Measurements from ENCODE around the gene DNM1. TPM values are rescaled to one million over a fixed set of nuclear protein-coding genes. Genes with fewer than 3 reads are reported as not detected.

The DNM1 gene
- total RNA-seq, 2 donors from 2014 or later = 13.0 to 29.0 TPM

- intact Hi-C loops (cut with DNase I) = no loop called here
- no peaks in the 10 kb centered on the region for H3K27me3 ChIP-seq
Observed at GRCh38 chr9:128216781-128217553, 13.8 kb downstream of the DNM1 start.

GRCh38 chr9:128218172-128218517 is 15.0 kb downstream of the DNM1 start:
- intact Hi-C loops (cut with DNase I) = no loop called here
- no peak overlapping the region for H3K4me3 ChIP-seq
- H3K4me1 ChIP-seq = peaks cover 33% of the 10 kb centered on the region
- H3K27me3 ChIP-seq = no peaks in the 10 kb centered on the region
- no peak for DNase-seq
- peak overlapping the region; percentile 13 to 67 (median 56) for H3K27ac ChIP-seq
- WGBS, 2 donors = 39 to 46% methylated on average over 3 to 11 of the region's 11 CpGs
- ATAC-seq = no peak
- H3K36me3 ChIP-seq (replicated peaks in 1 of 2; ENCODE audit: insufficient read depth in 1 of 2, low read depth in 2 of 2) = no peaks in the 10 kb centered on the region
- H3K9me3 ChIP-seq = no peaks in the 10 kb centered on the region
- no peak for TF ChIP-seq POLR2A (IDR thresholded peaks at IDR 0.05)
- TF ChIP-seq, protein P1, sequence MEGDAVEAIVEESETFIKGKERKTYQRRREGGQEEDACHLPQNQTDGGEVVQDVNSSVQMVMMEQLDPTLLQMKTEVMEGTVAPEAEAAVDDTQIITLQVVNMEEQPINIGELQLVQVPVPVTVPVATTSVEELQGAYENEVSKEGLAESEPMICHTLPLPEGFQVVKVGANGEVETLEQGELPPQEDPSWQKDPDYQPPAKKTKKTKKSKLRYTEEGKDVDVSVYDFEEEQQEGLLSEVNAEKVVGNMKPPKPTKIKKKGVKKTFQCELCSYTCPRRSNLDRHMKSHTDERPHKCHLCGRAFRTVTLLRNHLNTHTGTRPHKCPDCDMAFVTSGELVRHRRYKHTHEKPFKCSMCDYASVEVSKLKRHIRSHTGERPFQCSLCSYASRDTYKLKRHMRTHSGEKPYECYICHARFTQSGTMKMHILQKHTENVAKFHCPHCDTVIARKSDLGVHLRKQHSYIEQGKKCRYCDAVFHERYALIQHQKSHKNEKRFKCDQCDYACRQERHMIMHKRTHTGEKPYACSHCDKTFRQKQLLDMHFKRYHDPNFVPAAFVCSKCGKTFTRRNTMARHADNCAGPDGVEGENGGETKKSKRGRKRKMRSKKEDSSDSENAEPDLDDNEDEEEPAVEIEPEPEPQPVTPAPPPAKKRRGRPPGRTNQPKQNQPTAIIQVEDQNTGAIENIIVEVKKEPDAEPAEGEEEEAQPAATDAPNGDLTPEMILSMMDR (IDR thresholded peaks at IDR 0.05) = no peak

More at GRCh38 chr9:128216781-128217553, 13.8 kb downstream of the DNM1 start:
- ATAC-seq = no peak
- TF ChIP-seq POLR2A (IDR thresholded peaks at IDR 0.05) = no peak
- TF ChIP-seq, protein P1 (IDR thresholded peaks at IDR 0.05) = no peak
- DNase-seq = no peak
- no peak overlapping the region for H3K27ac ChIP-seq
- no peaks in the 10 kb centered on the region for H3K36me3 ChIP-seq (replicated peaks in 1 of 2; ENCODE audit: insufficient read depth in 1 of 2, low read depth in 2 of 2)
- WGBS, 2 donors = 83% methylated on average over 13 to 16 of the region's 16 CpGs
- H3K4me1 ChIP-seq = peaks cover 38% of the 10 kb centered on the region
- no peaks in the 10 kb centered on the region for H3K9me3 ChIP-seq
- H3K4me3 ChIP-seq = no peak overlapping the region

DNA sequence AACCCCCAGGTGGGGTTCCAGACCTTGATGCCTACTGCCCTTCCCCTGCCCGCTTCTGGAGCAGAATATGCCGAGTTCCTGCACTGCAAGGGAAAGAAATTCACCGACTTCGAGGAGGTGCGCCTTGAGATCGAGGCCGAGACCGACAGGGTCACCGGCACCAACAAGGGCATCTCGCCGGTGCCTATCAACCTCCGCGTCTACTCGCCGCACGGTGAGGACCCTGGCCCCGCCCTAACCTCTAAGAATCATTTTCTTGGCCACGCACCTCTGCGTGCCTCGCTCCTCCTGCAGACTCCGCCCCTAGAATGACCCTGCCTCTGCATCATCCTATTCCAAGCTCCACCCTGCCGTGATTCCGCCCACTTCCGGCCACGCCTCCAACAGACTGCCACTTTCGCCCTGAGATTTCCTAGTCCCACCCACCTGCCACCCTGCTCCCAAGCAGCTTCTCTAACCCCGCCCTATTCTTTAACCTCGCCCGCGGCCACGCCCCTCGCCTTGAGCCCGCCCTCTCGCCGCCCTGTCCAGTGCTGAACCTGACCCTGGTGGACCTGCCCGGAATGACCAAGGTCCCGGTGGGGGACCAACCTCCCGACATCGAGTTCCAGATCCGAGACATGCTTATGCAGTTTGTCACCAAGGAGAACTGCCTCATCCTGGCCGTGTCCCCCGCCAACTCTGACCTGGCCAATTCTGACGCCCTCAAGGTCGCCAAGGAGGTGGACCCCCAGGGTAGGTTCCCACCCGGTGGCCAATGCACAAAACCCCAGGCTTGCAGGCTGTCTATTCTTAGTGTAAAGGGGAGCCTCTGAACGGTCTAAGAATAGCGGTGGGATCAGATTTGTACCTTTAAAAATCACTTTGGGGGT is 15.6 kb downstream of the DNM1 start:
- peaks cover 32% of the 10 kb centered on the region for H3K4me1 ChIP-seq
- H3K9me3 ChIP-seq = no peaks in the 10 kb centered on the region
- TF ChIP-seq, protein P1 (IDR thresholded peaks at IDR 0.05) = peak in 4 of 7 experiments; percentile 21 to 39 (median 26)
- peak in 2 of 3 donors; percentile 71 to 73 for TF ChIP-seq POLR2A (IDR thresholded peaks at IDR 0.05)
- peak overlapping the region; percentile 13 to 67 (median 56) for H3K27ac ChIP-seq
- H3K27me3 ChIP-seq = no peaks in the 10 kb centered on the region
- ATAC-seq (peak; percentile 96), DNase-seq (peak; percentile 99)
- H3K36me3 ChIP-seq (replicated peaks in 1 of 2; ENCODE audit: insufficient read depth in 1 of 2, low read depth in 2 of 2) = no peaks in the 10 kb centered on the region
- H3K4me3 ChIP-seq = no peak overlapping the region
- 10 to 12% methylated on average over 21 to 47 of the region's 47 CpGs for WGBS, 2 donors
- intact Hi-C loops (cut with DNase I) = no loop called here

- Histone ChIP-seq H3K4me3 (no peak overlapping the region), H3K27ac (no peak overlapping the region), H3K4me1 (peaks cover 21% of the 10 kb centered on the region), H3K36me3 (replicated peaks in 1 of 2; ENCODE audit: insufficient read depth in 1 of 2, low read depth in 2 of 2) (no peaks in the 10 kb centered on the region), H3K9me3 (no peaks in the 10 kb centered on the region), H3K27me3 (no peaks in the 10 kb centered on the region)
- no peak for ATAC-seq
- TF ChIP-seq POLR2A (IDR thresholded peaks at IDR 0.05) = no peak
- TF ChIP-seq, protein P1 (IDR thresholded peaks at IDR 0.05) = no peak
- no peak for DNase-seq
- intact Hi-C loops (cut with DNase I) = no loop called here
- 87 to 89% methylated on average over 9 of the region's 9 CpGs for WGBS, 2 donors
Observed at GRCh38 chr9:128219831-128220230, 16.7 kb downstream of the DNM1 start.
